ENCODE measurements around the gene NAP1L4. TPM values are rescaled to one million over a fixed set of nuclear protein-coding genes. Genes with fewer than 3 reads are reported as not detected.

Gene NAP1L4
- total RNA-seq, 1 donor from 2014 or later: 184 TPM

GRCh38 chr11:2991452-2992233 is 486 bp downstream of the NAP1L4 start:
- Mint-ChIP-seq H3K4me1 (ENCODE audit: low read depth) (peaks cover 27% of the 10 kb centered on the region), H3K36me3 (ENCODE audit: insufficient read depth) (peaks cover 6% of the 10 kb centered on the region), H3K4me3 (ENCODE audit: low read depth) (peak overlapping the region; percentile 98), H3K9me3 (ENCODE audit: low read depth) (no peaks in the 10 kb centered on the region), H3K27me3 (no peaks in the 10 kb centered on the region), H3K27ac (peak overlapping the region; percentile 99)
- DNase-seq (ENCODE audit: low spot score, unreplicated experiment): no peak
- TF ChIP-seq, protein P1, sequence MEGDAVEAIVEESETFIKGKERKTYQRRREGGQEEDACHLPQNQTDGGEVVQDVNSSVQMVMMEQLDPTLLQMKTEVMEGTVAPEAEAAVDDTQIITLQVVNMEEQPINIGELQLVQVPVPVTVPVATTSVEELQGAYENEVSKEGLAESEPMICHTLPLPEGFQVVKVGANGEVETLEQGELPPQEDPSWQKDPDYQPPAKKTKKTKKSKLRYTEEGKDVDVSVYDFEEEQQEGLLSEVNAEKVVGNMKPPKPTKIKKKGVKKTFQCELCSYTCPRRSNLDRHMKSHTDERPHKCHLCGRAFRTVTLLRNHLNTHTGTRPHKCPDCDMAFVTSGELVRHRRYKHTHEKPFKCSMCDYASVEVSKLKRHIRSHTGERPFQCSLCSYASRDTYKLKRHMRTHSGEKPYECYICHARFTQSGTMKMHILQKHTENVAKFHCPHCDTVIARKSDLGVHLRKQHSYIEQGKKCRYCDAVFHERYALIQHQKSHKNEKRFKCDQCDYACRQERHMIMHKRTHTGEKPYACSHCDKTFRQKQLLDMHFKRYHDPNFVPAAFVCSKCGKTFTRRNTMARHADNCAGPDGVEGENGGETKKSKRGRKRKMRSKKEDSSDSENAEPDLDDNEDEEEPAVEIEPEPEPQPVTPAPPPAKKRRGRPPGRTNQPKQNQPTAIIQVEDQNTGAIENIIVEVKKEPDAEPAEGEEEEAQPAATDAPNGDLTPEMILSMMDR (IDR thresholded peaks at IDR 0.05; ENCODE audit: unreplicated experiment): no peak

DNA sequence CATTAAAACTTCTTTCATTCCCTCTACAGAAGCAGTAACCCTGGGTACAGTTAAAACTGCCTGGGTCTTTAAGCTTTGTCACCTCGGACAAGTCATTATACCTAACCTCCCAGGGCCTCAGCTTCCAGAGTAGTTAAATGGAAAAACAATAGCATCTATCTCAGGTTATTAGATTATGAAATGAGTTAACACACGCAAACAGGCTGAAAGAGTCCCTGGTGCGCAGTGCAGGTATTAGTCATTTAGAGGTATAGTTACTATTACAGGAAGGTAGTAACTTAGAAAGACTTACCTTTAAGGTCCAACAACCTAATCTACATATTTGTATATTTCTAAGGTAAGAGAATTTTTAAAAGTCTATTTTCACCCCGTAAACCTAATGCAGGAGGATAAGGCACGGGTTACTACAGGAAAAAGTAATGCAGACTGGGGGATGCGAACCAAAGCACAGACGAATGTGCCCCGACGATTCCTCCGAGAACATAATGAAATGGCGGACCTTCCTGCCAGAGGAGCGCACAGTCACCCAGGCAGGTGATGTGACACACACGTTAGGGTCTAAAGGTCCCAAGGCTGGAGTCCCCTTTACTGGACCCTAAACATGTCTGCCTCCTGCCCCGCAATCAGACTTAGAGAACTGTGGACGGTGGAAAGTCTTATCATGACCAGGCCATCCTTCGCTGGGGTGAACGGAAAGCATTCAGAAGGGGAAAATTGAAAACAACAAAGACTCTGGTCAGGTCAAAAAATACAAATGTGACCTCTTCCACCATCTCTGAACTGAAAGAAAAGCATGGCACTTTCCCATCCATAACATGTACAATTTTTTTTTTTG is 1.3 kb downstream of the NAP1L4 start:
- peaks cover 27% of the 10 kb centered on the region for H3K4me1 Mint-ChIP-seq (ENCODE audit: low read depth)
- H3K27ac Mint-ChIP-seq: peak overlapping the region; percentile 99
- TF ChIP-seq, protein P1 (IDR thresholded peaks at IDR 0.05; ENCODE audit: unreplicated experiment): no peak
- H3K36me3 Mint-ChIP-seq (ENCODE audit: insufficient read depth): peaks cover 6% of the 10 kb centered on the region
- no peaks in the 10 kb centered on the region for H3K27me3 Mint-ChIP-seq
- no peak for DNase-seq (ENCODE audit: low spot score, unreplicated experiment)
- H3K9me3 Mint-ChIP-seq (ENCODE audit: low read depth): no peaks in the 10 kb centered on the region
- H3K4me3 Mint-ChIP-seq (ENCODE audit: low read depth): peak overlapping the region; percentile 98

DNA sequence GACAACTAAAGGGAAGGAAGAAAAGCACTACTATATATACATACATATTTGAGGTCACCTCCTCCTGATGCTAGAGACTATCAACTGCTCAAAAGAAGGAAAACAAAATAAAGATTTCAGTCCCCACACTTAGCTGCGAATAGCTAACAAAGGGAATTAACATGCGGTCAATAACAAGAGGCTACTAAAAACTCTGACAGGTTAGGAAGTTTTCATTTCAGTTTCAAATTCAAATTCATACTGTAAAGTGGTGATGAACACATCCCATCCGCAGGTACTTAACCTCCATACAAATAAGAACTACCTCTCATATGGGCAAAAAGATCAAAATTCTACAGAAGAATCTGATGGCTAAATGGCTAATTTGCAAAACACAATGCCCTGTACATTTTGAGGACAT is 2.6 kb downstream of the NAP1L4 start:
- no peak for DNase-seq (ENCODE audit: low spot score, unreplicated experiment)
- TF ChIP-seq, protein P1 (IDR thresholded peaks at IDR 0.05; ENCODE audit: unreplicated experiment): no peak
- Mint-ChIP-seq H3K4me1 (ENCODE audit: low read depth) (peaks cover 28% of the 10 kb centered on the region), H3K27me3 (no peaks in the 10 kb centered on the region), H3K9me3 (ENCODE audit: low read depth) (no peaks in the 10 kb centered on the region), H3K27ac (peak overlapping the region; percentile 79), H3K4me3 (ENCODE audit: low read depth) (peak overlapping the region; percentile 98), H3K36me3 (ENCODE audit: insufficient read depth) (peaks cover 8% of the 10 kb centered on the region)

GRCh38 chr11:2989006-2989405 is 3.1 kb downstream of the NAP1L4 start:
- no peak for DNase-seq (ENCODE audit: low spot score, unreplicated experiment)
- H3K4me3 Mint-ChIP-seq (ENCODE audit: low read depth): peak overlapping the region; percentile 98
- H3K9me3 Mint-ChIP-seq (ENCODE audit: low read depth): no peaks in the 10 kb centered on the region
- H3K36me3 Mint-ChIP-seq (ENCODE audit: insufficient read depth): peaks cover 9% of the 10 kb centered on the region
- no peaks in the 10 kb centered on the region for H3K27me3 Mint-ChIP-seq
- H3K27ac Mint-ChIP-seq: peak overlapping the region; percentile 79
- peaks cover 29% of the 10 kb centered on the region for H3K4me1 Mint-ChIP-seq (ENCODE audit: low read depth)
- TF ChIP-seq, protein P1 (IDR thresholded peaks at IDR 0.05; ENCODE audit: unreplicated experiment): no peak

Measured in progenitor cell of endocrine pancreas (in vitro differentiated cells).